Liver (tissue), 9 donors: ENCODE results near the gene RAB38. TPM values are rescaled to one million over a fixed set of nuclear protein-coding genes. Genes with fewer than 3 reads are reported as not detected.

Experiments
- DNase-seq: peaks from one replicate; pipeline ENCODE4 v3.0.0-alpha.2; 2017; ENCODE audit warnings: low spot score
- H3K27ac ChIP-seq, 2 donors: one replicate each; pipeline ENCODE4 v1.7.0; 2013; ENCODE audit warnings: inconsistent platforms in 2 of 2, low read length in 2 of 2, control low read depth in 1 of 2, low read depth in 1 of 2, mild to moderate bottlenecking in 1 of 2
- H3K27me3 ChIP-seq, 4 donors: one replicate each; pipeline versions ENCODE4 v1.6.1 to v1.7.0; 2013; ENCODE audit warnings: low read length in 3 of 4, inconsistent platforms in 1 of 4, mild to moderate bottlenecking in 1 of 4, moderate library complexity in 1 of 4; ENCODE audit not compliant: control insufficient read depth in 4 of 4, insufficient read depth in 4 of 4
- H3K36me3 ChIP-seq, 4 donors: one replicate each; pipeline versions ENCODE4 v1.6.1 to v1.7.0; 2013; ENCODE audit warnings: low read length in 3 of 4, mild to moderate bottlenecking in 3 of 4, low read depth in 1 of 4, moderate library complexity in 1 of 4; ENCODE audit not compliant: control insufficient read depth in 4 of 4, insufficient read depth in 3 of 4
- H3K4me1 ChIP-seq, 4 donors: one replicate each; pipeline versions ENCODE4 v1.6.1 to v1.7.0; 2013; ENCODE audit warnings: low read length in 3 of 4, mild to moderate bottlenecking in 3 of 4, moderate library complexity in 1 of 4; ENCODE audit not compliant: control insufficient read depth in 4 of 4, insufficient read depth in 4 of 4
- H3K4me3 ChIP-seq, 3 donors: one replicate each; pipeline versions ENCODE4 v1.6.1 to v1.7.0; 2013; ENCODE audit warnings: low read length in 3 of 3, control low read depth in 1 of 3, low read depth in 1 of 3, mild to moderate bottlenecking in 1 of 3
- H3K9ac ChIP-seq, 2 donors: one replicate each; pipeline ENCODE4 v1.7.0; 2013; ENCODE audit warnings: low read length in 2 of 2, mild to moderate bottlenecking in 2 of 2, moderate library complexity in 2 of 2, control low read depth in 1 of 2, low read depth in 1 of 2
- H3K9me3 ChIP-seq, 4 donors: one replicate each; pipeline versions ENCODE4 v1.6.1 to v1.7.0; 2013; ENCODE audit warnings: low read length in 3 of 4; ENCODE audit not compliant: control insufficient read depth in 4 of 4
- ATF3 ChIP-seq: IDR thresholded peaks from 2 replicates; pipeline ENCODE4 v1.6.1; 2016; ENCODE audit warnings: antibody characterized with exemption
- EGR1 ChIP-seq, 2 donors: IDR thresholded peaks; 2 replicates each; pipeline ENCODE4 v1.6.1; 2016 to 2018; ENCODE audit warnings: antibody characterized with exemption in 2 of 2, low read depth in 2 of 2
- FOXA1 ChIP-seq: IDR thresholded peaks from 2 replicates; pipeline ENCODE4 v1.6.1; 2016; ENCODE audit warnings: antibody characterized with exemption
- FOXA2 ChIP-seq: IDR thresholded peaks from 2 replicates; pipeline ENCODE4 v1.6.1; 2016; ENCODE audit warnings: antibody characterized with exemption
- HNF4A ChIP-seq, 2 donors: conservative IDR thresholded peaks; 2 replicates each; pipeline ENCODE4 v1.6.1; 2016; ENCODE audit warnings: antibody characterized with exemption in 2 of 2, mild to moderate bottlenecking in 2 of 2
- HNF4G ChIP-seq: IDR thresholded peaks from 2 replicates; pipeline ENCODE4 v1.6.1; 2016; ENCODE audit warnings: antibody characterized with exemption
- JUND ChIP-seq, 2 donors: IDR thresholded peaks; 2 replicates each; pipeline ENCODE4 v1.6.1; 2016; ENCODE audit warnings: antibody characterized with exemption in 2 of 2
- NR2F2 ChIP-seq: IDR thresholded peaks from 2 replicates; pipeline ENCODE4 v1.6.1; 2016; ENCODE audit warnings: antibody characterized with exemption
- RAD21 ChIP-seq, 2 donors: IDR thresholded peaks; 2 replicates each; pipeline ENCODE4 v1.6.1; 2016; ENCODE audit warnings: antibody characterized with exemption in 2 of 2, mild to moderate bottlenecking in 2 of 2
- REST ChIP-seq: IDR thresholded peaks from 2 replicates; pipeline ENCODE4 v1.6.1; 2016; ENCODE audit warnings: antibody characterized with exemption, mild to moderate bottlenecking
- RXRA ChIP-seq, 2 donors: IDR thresholded peaks; 2 replicates each; pipeline ENCODE4 v1.6.1; 2017 to 2018; ENCODE audit warnings: antibody characterized with exemption in 2 of 2, mild to moderate bottlenecking in 1 of 2
- SP1 ChIP-seq: IDR thresholded peaks from 2 replicates; pipeline ENCODE4 v1.6.1; 2018; ENCODE audit warnings: antibody characterized with exemption, mild to moderate bottlenecking
- TAF1 ChIP-seq: conservative IDR thresholded peaks from 2 replicates; pipeline ENCODE4 v1.6.1; 2016; ENCODE audit warnings: antibody characterized with exemption, mild to moderate bottlenecking
- YY1 ChIP-seq: IDR thresholded peaks from 2 replicates; pipeline ENCODE4 v1.6.1; 2016; ENCODE audit warnings: antibody characterized with exemption, mild to moderate bottlenecking
- ZBTB33 ChIP-seq: IDR thresholded peaks from 2 replicates; pipeline ENCODE4 v1.6.1; 2016; ENCODE audit warnings: antibody characterized with exemption
- WGBS: extraction: QIAGEN DNeasy Blood & Tissue Kit; methylation state at CpG from one replicate; pipeline ENCODE4 v1.1.7; 2013; 5-methylcytosine and 5-hydroxymethylcytosine counted together
- polyA plus RNA-seq, 2 donors: library from polyadenylated mRNA; stranded (reverse) in 1 of 2; unstranded in 1 of 2; fragments of 200-250 nt in 1 of 2; fragments of >200 nt in 1 of 2; fragmentation: Nextera tagmentation in 1 of 2; extraction: Ambion mirVana in 1 of 2; gene quantifications; one replicate each; pipeline versions ENCODE4 v1.2.1 to v1.2.3, GENCODE V29; 2013 to 2015
- total RNA-seq, 2 donors: library from RNA; depleted of rRNA; stranded (reverse); fragments of >200 nt; gene quantifications; one replicate each; pipeline ENCODE4 v1.2.3, GENCODE V29; 2014
- TF ChIP-seq, protein P1 (sequence below): fragments of 150-350 bp; IDR thresholded peaks from 2 replicates; pipeline ENCODE4 v1.5.1; 2017; ENCODE audit warnings: improper control_type of control experiment, low read depth, low read length; ENCODE audit not compliant: missing input control
- donor health status: healthy.
- donor health status: healthy.
- donor health status: healthy.
- donor health status: healthy.
- donor health status: healthy.

The RAB38 gene
- total RNA-seq, result 1 to 10 TPM in 1 of 2 donors, under 1 TPM in 1; 0.59 to 2.2 TPM
- under 1 TPM; 0.32 to 0.37 TPM for polyA plus RNA-seq

- H3K9ac ChIP-seq, result no peak within 1 kb of the TSS
- 4% methylated on average over 54 of the region's 54 CpGs for WGBS
- TF ChIP-seq YY1, result no peak
- no peak for TF ChIP-seq REST
- no peak for TF ChIP-seq ZBTB33
- TF ChIP-seq JUND (IDR thresholded peaks at IDR 0.05), result no peak
- TF ChIP-seq RXRA (IDR thresholded peaks at IDR 0.05), result no peak
- no peak for TF ChIP-seq HNF4A (conservative IDR thresholded peaks at IDR 0.05)
- no peak for TF ChIP-seq EGR1 (IDR thresholded peaks at IDR 0.05; ENCODE audit: low read depth in 2 of 2)
- no peak for TF ChIP-seq ATF3
- no peak for TF ChIP-seq NR2F2
- H3K27me3 ChIP-seq, result no peaks in the 10 kb centered on the region
- H3K36me3 ChIP-seq, result no peaks in the 10 kb centered on the region
- peak within 1 kb of the TSS; percentile 44 to 65 (median 45) for H3K4me3 ChIP-seq
- peaks cover 0 to 8% (median 5%) of the 10 kb centered on the region in 4 donors for H3K4me1 ChIP-seq
- no peaks in the 10 kb centered on the region for H3K9me3 ChIP-seq
- peak within 1 kb of the TSS; percentile 19 to 46 for H3K27ac ChIP-seq
- DNase-seq, result peak; percentile 44
Measured at GRCh38 chr11:88174709-88175568, at the start of gene RAB38. Gene RAB38, minus strand, starts transcription at chr11:88175443. Its CDS starts 59 bp downstream, at chr11:88175384.

- Histone ChIP-seq H3K4me1 (peaks cover 0 to 7% (median 3%) of the 10 kb centered on the region in 4 donors), H3K9ac (no peak overlapping the region), H3K9me3 (no peaks in the 10 kb centered on the region), H3K4me3 (no peak overlapping the region), H3K27me3 (no peaks in the 10 kb centered on the region), H3K36me3 (no peaks in the 10 kb centered on the region), H3K27ac (no peak overlapping the region)
- TF ChIP-seq EGR1 (IDR thresholded peaks at IDR 0.05; ENCODE audit: low read depth in 2 of 2) (no peak), FOXA2 (no peak), FOXA1 (no peak), SP1 (no peak), NR2F2 (no peak), RAD21 (IDR thresholded peaks at IDR 0.05) (no peak), HNF4A (conservative IDR thresholded peaks at IDR 0.05) (no peak), YY1 (no peak), HNF4G (no peak), ZBTB33 (no peak), REST (no peak), TAF1 (no peak)
- TF ChIP-seq, protein P1, sequence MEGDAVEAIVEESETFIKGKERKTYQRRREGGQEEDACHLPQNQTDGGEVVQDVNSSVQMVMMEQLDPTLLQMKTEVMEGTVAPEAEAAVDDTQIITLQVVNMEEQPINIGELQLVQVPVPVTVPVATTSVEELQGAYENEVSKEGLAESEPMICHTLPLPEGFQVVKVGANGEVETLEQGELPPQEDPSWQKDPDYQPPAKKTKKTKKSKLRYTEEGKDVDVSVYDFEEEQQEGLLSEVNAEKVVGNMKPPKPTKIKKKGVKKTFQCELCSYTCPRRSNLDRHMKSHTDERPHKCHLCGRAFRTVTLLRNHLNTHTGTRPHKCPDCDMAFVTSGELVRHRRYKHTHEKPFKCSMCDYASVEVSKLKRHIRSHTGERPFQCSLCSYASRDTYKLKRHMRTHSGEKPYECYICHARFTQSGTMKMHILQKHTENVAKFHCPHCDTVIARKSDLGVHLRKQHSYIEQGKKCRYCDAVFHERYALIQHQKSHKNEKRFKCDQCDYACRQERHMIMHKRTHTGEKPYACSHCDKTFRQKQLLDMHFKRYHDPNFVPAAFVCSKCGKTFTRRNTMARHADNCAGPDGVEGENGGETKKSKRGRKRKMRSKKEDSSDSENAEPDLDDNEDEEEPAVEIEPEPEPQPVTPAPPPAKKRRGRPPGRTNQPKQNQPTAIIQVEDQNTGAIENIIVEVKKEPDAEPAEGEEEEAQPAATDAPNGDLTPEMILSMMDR, result no peak
- DNase-seq, result no peak
Measured at GRCh38 chr11:88213406-88213805, 38.2 kb upstream of the RAB38 start.
